IPS-20b (cell line): Measurements from ENCODE around the gene CNTN5.

Experiments
- H3K27ac ChIP-seq: one replicate; pipeline ENCODE4 v1.5.1; 2013; ENCODE audit warnings: low read length
- H3K27me3 ChIP-seq: 2 replicates; pipeline ENCODE4 v1.6.1; 2013; ENCODE audit warnings: mild to moderate bottlenecking, low read length, inconsistent platforms; ENCODE audit not compliant: insufficient read depth
- H3K36me3 ChIP-seq: 2 replicates; pipeline ENCODE4 v1.6.1; 2013; ENCODE audit warnings: low read depth, mild to moderate bottlenecking, inconsistent platforms, low read length, moderate library complexity; ENCODE audit not compliant: insufficient read depth
- H3K4me1 ChIP-seq: 2 replicates; pipeline ENCODE4 v1.6.1; 2013; ENCODE audit warnings: mild to moderate bottlenecking, control low read depth, inconsistent platforms, low read length, moderate library complexity; ENCODE audit not compliant: insufficient read depth
- H3K4me3 ChIP-seq: 2 replicates; pipeline ENCODE4 v1.5.1; 2013; ENCODE audit warnings: mild to moderate bottlenecking, low read length, inconsistent platforms
- H3K9ac ChIP-seq: 2 replicates; pipeline ENCODE4 v1.6.1; 2013; ENCODE audit warnings: low read depth, mild to moderate bottlenecking, inconsistent platforms, low read length, moderate library complexity
- H3K9me3 ChIP-seq: 2 replicates; pipeline ENCODE4 v1.6.1; 2013; ENCODE audit warnings: mild to moderate bottlenecking, low read depth, low read length, inconsistent platforms; ENCODE audit not compliant: insufficient read depth

CNTN5 gene

DNA sequence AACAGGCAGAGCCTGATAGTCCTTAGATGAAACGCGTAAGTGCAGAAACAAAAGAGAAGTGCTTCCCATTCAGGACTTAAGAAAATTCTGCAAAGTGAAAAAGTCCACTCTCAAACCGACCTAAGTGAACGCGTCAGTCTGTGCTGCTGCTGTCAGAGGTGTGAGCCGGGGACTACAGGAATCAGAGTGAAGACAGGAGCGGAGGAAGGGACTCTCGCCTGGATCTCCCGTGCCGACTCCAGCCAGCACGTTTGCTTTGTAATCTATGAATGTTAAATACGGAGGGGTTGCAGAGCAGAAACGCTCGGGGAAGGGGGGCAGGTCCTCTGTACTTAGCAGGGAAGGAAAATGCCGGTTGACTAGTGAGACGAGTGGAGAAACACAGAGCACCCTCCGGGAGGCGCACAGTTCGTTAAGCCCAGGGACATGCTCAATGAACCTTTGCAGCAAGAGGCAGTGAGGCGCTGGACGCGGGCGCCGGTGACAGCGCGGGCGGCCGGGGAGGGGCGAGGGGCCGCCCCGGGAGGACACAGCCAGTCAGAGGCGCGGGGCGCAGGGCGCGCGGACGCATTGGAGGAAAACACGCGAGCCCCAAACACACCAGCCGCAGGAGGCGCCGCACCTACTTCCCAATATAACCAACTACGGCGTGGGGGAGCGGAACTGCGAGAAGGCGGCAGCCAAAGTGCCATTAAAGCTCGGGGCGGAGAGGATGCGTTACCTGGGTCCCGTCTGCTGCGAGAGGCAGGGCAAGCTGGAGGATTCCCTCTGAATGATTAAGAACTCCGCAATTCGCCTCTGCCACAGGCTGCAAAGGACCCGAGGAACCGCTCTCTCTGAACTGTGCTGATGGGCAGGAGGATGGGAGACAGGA lies at the start of gene CNTN5:
CNTN5 (plus strand) TSS at position 598 of the 874 bp plus-strand sequence.
- H3K4me1 ChIP-seq = no peaks in the 10 kb centered on the region
- peak within 1 kb of the TSS; percentile 82 for H3K4me3 ChIP-seq
- H3K9me3 ChIP-seq = no peaks in the 10 kb centered on the region
- no peak within 1 kb of the TSS for H3K27ac ChIP-seq
- H3K36me3 ChIP-seq = no peaks in the 10 kb centered on the region
- peaks cover 36% of the 10 kb centered on the region for H3K27me3 ChIP-seq
- peak within 1 kb of the TSS; percentile 61; the same call in 1 of the 2 replicates for H3K9ac ChIP-seq

DNA sequence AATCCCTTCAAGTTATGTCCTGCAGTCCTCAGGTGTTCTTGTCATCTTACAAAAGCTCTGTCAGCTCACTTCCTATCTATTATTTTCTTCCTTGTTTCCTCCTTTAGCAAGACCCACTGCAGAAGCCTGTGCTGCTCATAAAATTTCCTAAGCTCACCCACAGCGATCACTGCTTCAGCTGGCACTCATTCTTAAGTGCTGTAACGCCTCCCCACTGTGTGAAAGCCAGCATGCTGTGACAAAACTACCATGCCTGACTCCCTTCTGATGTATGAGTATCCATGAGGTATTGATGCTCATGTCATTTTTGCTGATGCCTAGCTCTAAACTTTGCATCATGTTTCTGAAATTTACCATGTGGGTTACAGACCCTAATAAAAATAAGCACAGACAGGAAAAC lies 41.5 kb upstream of the CNTN5 start:
- H3K9ac ChIP-seq = no peak overlapping the region
- H3K4me1 ChIP-seq = no peaks in the 10 kb centered on the region
- H3K27ac ChIP-seq = no peak overlapping the region
- H3K4me3 ChIP-seq = no peak overlapping the region
- peaks cover 11% of the 10 kb centered on the region; the same call in 1 of the 2 replicates for H3K9me3 ChIP-seq
- no peaks in the 10 kb centered on the region for H3K27me3 ChIP-seq
- H3K36me3 ChIP-seq = no peaks in the 10 kb centered on the region

DNA sequence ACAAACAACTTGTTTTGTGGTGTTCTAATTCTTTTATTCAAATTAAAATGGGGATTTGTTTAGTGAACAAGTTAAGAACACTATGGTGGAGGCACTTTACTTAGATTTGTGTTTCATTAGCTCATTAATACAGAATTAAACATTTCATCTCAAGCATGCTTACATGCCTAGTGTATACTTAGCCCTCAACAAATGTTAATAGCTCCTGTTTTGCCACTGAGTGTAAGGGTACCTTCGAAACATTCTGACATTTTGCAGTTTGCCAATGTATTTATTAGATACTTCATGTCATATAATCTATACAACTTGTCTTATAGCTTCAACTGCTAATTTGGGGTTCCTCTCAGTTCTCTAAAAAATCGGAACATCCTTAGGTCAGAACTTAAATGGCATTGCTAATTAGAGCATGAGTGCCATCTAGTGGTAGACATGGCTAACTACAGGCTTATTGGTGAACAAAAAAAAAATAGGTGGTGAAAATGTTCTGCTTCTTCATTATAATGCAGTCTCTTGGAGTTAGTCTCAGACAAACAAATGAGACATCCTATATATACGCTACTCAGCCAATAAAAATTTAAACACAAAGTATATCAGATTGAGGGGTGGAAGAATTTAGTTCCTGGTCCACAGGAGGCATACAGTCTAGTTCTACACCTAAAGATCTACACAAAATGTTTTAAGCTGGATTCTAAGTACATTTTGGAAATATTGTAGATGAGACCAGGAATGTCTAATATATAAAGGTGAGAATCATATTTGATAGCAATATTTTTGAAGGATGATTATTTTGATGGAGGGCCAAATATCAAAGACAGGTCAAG lies 4.9 kb upstream of the CNTN5 start:
- Histone ChIP-seq H3K27ac (no peak overlapping the region), H3K36me3 (no peaks in the 10 kb centered on the region), H3K9me3 (no peaks in the 10 kb centered on the region), H3K4me3 (no peak overlapping the region), H3K27me3 (peaks cover 19% of the 10 kb centered on the region), H3K9ac (no peak overlapping the region), H3K4me1 (no peaks in the 10 kb centered on the region)

DNA sequence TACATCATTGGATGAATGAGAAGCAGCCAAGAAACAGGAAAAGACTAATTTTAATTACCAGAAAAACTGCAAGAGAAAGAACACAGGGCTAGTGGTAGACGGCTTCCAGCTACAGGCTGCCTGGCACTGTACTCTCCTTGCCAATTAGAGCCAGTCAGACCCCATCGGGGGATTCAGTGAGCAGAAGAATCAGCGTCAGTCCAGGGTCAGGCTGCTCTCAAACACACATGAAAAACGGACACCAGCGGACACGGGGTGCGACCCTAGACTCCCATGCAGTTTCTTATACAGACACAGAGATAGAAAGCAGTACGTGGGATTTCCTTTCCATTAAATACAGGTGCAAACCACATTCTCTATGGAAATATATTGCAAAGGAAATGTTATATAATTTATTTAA lies 1.1 kb upstream of the CNTN5 start:
- H3K9me3 ChIP-seq = no peaks in the 10 kb centered on the region
- H3K9ac ChIP-seq = no peak overlapping the region
- H3K27ac ChIP-seq = no peak overlapping the region
- H3K36me3 ChIP-seq = no peaks in the 10 kb centered on the region
- H3K27me3 ChIP-seq = peaks cover 36% of the 10 kb centered on the region
- no peak overlapping the region for H3K4me3 ChIP-seq
- no peaks in the 10 kb centered on the region for H3K4me1 ChIP-seq

DNA sequence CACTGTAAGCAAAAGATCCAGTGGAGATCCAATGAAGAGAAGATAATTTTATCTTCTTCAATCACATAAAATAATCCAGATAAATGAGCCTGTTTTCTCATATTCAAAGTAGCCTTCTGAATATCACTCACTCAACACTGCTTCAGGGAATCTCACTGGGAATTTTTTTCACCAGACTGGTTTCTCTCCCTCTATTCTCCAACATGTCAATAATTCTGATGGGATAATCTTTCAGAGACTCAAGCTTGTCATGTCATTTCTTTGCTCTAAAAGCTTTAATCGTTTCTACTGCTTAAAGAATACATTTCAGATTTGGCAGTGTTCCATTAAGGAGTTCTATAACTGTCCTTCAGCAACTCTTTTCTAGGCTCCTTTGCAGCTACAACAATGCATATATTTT lies 16.3 kb downstream of the CNTN5 start:
- no peak overlapping the region for H3K27ac ChIP-seq
- no peaks in the 10 kb centered on the region for H3K36me3 ChIP-seq
- H3K9me3 ChIP-seq = no peaks in the 10 kb centered on the region
- H3K9ac ChIP-seq = no peak overlapping the region
- H3K4me1 ChIP-seq = no peaks in the 10 kb centered on the region
- no peak overlapping the region for H3K4me3 ChIP-seq
- H3K27me3 ChIP-seq = no peaks in the 10 kb centered on the region

DNA sequence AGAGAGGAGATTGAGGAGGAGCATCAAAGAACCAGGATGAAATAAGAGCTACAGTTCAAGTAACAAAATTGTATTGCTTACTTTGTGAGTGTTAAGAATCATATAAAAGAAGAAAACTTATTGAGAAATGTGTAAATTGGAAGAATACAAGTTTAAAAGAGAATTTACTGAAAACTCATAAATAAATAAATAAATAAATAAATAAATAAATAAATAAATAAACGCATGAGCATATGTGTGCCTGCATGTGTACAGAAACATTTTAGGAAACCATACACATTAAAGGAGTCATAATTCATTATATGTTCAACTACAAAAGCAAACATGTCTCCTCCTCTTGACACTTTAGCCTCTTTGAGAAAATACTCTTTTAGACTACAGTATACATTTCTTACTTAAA lies 42.6 kb downstream of the CNTN5 start:
- no peaks in the 10 kb centered on the region for H3K36me3 ChIP-seq
- H3K4me3 ChIP-seq = no peak overlapping the region
- no peaks in the 10 kb centered on the region for H3K9me3 ChIP-seq
- H3K27me3 ChIP-seq = no peaks in the 10 kb centered on the region
- H3K4me1 ChIP-seq = peaks cover 8% of the 10 kb centered on the region; the same call in 1 of the 2 replicates
- H3K27ac ChIP-seq = no peak overlapping the region
- no peak overlapping the region for H3K9ac ChIP-seq

DNA sequence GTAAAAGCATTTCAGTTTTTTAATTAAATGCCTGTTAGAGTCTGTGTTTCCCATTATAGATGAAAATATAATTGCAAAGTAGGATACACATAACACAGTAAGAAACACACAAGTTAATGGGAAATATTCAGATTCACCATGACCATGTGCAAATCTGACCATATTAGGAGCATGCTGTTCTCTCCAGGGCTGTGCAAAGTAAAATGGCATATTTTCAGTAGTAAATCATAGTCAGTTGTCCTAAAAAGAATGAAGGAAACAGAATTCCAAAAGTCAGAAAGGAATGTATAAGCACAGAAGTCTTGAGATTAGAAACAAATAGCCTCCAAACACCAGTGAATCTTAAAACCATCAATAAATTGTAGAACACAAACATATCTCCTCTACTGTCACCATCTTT lies 44.4 kb downstream of the CNTN5 start:
- no peaks in the 10 kb centered on the region for H3K9me3 ChIP-seq
- no peak overlapping the region for H3K4me3 ChIP-seq
- H3K27ac ChIP-seq = no peak overlapping the region
- no peaks in the 10 kb centered on the region for H3K27me3 ChIP-seq
- no peaks in the 10 kb centered on the region for H3K36me3 ChIP-seq
- H3K4me1 ChIP-seq = peaks cover 8% of the 10 kb centered on the region; the same call in 1 of the 2 replicates
- H3K9ac ChIP-seq = no peak overlapping the region

DNA sequence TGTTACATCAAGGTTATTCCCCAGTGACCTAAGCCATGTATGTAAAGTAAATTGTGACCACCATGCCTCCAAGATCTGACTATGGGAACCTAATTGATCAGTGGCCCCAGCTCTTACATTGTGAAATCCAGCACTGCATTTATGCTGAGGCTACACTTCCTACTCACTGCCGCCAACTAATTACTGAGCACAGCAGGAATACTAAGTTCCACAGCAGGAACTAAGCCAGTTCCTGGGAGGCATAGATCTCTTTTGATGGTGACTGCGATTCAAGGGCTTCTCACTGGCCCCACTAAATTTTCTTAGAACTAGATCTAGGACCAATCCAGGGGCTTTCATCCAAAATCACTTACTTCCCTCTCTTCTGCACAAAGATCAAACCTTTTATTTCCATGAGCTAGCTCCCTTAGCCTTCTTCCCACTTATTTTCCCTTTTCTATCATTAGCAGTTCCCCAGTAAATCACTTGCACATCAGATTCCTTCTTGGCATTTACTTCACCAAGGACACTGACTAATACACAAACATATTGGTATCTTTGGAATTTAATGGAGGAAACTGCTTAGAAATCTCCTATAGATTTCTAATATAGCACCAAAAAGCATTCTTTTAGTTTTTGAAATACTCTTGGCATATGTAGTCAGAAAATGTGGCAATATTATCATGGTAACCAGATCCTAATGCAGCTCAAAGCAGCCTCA lies 46.0 kb downstream of the CNTN5 start:
- no peaks in the 10 kb centered on the region for H3K9me3 ChIP-seq
- no peak overlapping the region for H3K27ac ChIP-seq
- H3K4me1 ChIP-seq = peaks cover 8% of the 10 kb centered on the region; the same call in 1 of the 2 replicates
- no peak overlapping the region for H3K9ac ChIP-seq
- H3K4me3 ChIP-seq = no peak overlapping the region
- no peaks in the 10 kb centered on the region for H3K27me3 ChIP-seq
- no peaks in the 10 kb centered on the region for H3K36me3 ChIP-seq

DNA sequence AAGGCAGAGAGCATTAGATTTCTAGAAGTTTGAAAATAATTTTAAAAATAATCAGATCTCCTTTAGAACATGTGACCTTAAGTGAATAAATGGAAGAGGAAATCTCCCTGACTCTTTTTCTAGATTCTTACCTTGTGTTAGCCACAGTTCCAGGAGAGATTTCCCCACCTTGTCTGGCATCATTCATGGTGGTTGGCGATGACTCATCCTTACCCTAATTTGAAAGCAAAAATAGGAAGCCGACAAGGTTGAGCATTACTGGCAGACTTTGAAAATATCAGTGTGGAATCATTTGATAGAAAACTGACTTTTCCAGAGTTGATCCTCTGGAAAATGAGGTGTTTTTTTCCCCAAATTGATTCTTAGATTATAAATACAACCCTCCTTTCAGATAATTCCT lies 48.1 kb downstream of the CNTN5 start:
- Histone ChIP-seq H3K4me1 (peaks cover 8% of the 10 kb centered on the region; the same call in 1 of the 2 replicates), H3K36me3 (no peaks in the 10 kb centered on the region), H3K27ac (no peak overlapping the region), H3K27me3 (no peaks in the 10 kb centered on the region), H3K9me3 (no peaks in the 10 kb centered on the region), H3K4me3 (no peak overlapping the region), H3K9ac (no peak overlapping the region)

DNA sequence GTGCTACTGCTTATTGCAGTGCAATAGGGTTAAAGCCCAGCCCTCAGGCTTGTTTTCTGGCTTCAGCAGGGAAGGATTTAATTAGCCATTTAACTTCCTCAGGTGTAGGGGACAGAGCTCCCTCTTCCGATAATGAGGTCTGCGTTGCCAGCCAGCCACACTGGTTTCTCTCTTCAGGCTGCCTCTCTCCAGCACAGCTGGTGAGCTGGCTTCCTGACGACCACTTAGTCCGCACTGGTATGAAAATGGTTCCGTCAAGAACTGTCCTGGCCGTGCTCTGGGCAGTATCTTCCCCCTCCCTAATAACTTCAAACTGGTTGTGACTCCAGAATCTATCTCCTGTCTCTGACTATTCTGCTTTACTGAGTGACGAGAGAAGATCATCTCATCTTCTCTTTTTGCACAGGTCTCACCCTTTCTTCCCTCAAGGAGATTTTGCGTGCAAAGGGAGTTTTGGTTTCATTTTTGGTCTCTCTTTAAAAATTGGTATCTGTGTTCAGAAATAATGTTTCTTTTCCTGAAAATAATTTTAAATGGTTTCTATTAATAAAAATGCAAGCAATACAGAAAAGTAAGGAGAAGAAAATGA lies 49.2 kb downstream of the CNTN5 start:
- Histone ChIP-seq H3K9me3 (no peaks in the 10 kb centered on the region), H3K27me3 (no peaks in the 10 kb centered on the region), H3K9ac (no peak overlapping the region), H3K27ac (no peak overlapping the region), H3K36me3 (no peaks in the 10 kb centered on the region), H3K4me1 (peaks cover 8% of the 10 kb centered on the region; the same call in 1 of the 2 replicates), H3K4me3 (0 out of 2 replicates have a peak overlapping the region, but pooled peaks have one; percentile 29)

DNA sequence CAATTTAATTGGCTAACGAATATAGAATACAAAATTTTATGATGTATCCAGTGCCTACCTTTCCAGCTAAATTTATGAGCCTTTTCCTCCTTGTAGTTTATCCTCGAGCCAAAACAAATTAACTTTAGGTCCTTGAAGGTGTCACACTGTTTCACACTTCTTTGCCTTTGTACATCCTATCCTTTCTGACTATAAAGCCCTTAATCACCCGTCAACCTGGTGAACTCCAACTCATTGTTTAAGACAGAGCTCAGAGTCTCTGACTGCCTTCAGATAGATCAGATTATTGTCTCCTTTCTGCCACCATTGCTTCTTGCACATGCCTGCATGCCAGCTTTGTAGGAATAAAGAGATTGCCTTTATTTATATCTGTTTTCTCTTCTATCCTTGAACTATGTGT lies 58.8 kb downstream of the CNTN5 start:
- H3K36me3 ChIP-seq = no peaks in the 10 kb centered on the region
- no peak overlapping the region for H3K9ac ChIP-seq

More for the DNA sequence above, 58.8 kb downstream of the CNTN5 start:
- no peak overlapping the region for H3K4me3 ChIP-seq
- no peaks in the 10 kb centered on the region for H3K4me1 ChIP-seq
- no peaks in the 10 kb centered on the region for H3K9me3 ChIP-seq
- no peaks in the 10 kb centered on the region for H3K27me3 ChIP-seq
- no peak overlapping the region for H3K27ac ChIP-seq
